Ishikawa (cell line): Measurements from ENCODE around the gene ZNF365.

Source experiments
- CEBPB ChIP-seq: IDR thresholded peaks from 2 replicates; pipeline ENCODE4 v1.6.1; 2012
- EP300 ChIP-seq: IDR thresholded peaks from 2 replicates; pipeline ENCODE4 v1.6.1; 2012; ENCODE audit warnings: borderline replicate concordance
- NFIC ChIP-seq: IDR thresholded peaks from 2 replicates; pipeline ENCODE4 v1.6.1; 2012
- RAD21 ChIP-seq: IDR thresholded peaks from 2 replicates; pipeline ENCODE4 v1.6.1; 2012; ENCODE audit warnings: low read depth
- REST ChIP-seq: IDR thresholded peaks from 2 replicates; pipeline ENCODE4 v1.6.1; 2012; ENCODE audit warnings: low read depth, mild to moderate bottlenecking
- TEAD4 ChIP-seq: IDR thresholded peaks from 2 replicates; pipeline ENCODE4 v1.6.1; 2012
- USF1 ChIP-seq: IDR thresholded peaks from 2 replicates; pipeline ENCODE4 v1.6.1; 2012
- YY1 ChIP-seq: IDR thresholded peaks from 2 replicates; pipeline ENCODE4 v1.6.1; 2012; ENCODE audit warnings: low read depth

DNA sequence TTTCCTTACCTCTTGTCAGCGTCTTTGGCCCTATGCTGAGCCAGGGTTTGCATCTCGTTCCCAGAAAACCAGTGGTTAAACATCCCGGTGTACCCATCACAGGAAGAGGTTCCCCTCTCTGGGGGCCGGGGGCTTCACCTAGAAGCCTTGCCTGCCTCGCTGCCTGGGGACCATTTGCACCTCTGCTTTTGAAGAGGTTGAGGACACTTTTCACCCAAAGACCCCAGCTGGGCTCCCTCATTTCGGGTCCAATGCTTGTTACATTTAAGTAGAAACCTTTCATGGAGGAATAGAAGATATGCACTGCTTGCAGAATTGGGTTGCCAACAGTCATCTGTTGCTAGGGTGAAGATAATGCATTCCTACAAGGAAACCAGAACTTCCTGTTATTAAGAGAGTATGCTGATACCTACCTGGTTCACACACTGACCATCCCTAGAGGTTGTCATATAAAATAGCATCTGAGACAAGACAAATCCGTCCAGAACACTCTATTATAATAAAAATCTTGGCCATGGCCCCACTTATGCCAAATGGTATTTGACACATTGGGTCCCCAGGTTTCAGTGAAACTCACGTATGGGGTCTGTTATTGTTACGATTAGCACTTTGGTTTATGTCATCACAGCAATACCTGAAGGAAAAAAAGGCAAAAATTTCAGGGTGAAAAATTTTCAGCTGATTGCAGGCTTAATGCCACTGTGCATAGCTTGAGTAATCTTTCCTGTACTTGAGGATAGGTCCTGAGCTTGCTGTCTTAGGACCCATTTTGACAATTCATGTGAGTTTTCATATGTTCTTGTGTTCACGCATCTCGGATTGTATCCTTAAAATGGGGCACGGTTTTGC, 917 bp downstream of the ZNF365 start:
- no peak for TF ChIP-seq EP300
- no peak for TF ChIP-seq TEAD4
- TF ChIP-seq REST: no peak
- TF ChIP-seq CEBPB: no peak
- TF ChIP-seq YY1: no peak
- no peak for TF ChIP-seq USF1
- TF ChIP-seq RAD21: no peak
- no peak for TF ChIP-seq NFIC
